HepG2 (cell line): ENCODE results near the gene C1GALT1. TPM values are rescaled to one million over a fixed set of nuclear protein-coding genes. Genes with fewer than 3 reads are reported as not detected.

Experiments used
- ATF7-NPFF ChIP-seq: sonication (generic); formaldehyde crosslinking; IDR thresholded peaks from 2 replicates; pipeline ENCODE4 v1.8.1; 2023; ENCODE audit warnings: mild to moderate bottlenecking, low read depth, missing genetic modification reagents, moderate library complexity
- FOSL1 ChIP-seq: sonication (generic); formaldehyde crosslinking; IDR thresholded peaks from 2 replicates; pipeline ENCODE4 v1.9.0; 2021; ENCODE audit warnings: missing genetic modification reagents, borderline replicate concordance
- MAFG ChIP-seq: sonication (generic); formaldehyde crosslinking; IDR thresholded peaks from 2 replicates; pipeline ENCODE4 v1.5.1; 2020; ENCODE audit warnings: mild to moderate bottlenecking, missing genetic modification reagents
- NCOR1 ChIP-seq: fragments of 200-600 bp; sonication (generic); IDR thresholded peaks from 2 replicates; pipeline ENCODE4 v1.7.0; 2017; ENCODE audit warnings: antibody characterized with exemption, low read length, borderline replicate concordance
- PRPF4 ChIP-seq: fragments of 200-400 bp; formaldehyde crosslinking; IDR thresholded peaks from 2 replicates; pipeline ENCODE4 v1.6.1; 2016; ENCODE audit warnings: low read length, low read depth; ENCODE audit not compliant: poor library complexity, severe bottlenecking
- RCOR2 ChIP-seq: IDR thresholded peaks from 2 replicates; pipeline ENCODE4 v1.6.1; 2016; ENCODE audit warnings: missing biosample characterization, missing genetic modification reagents
- SCMH1 ChIP-seq: sonication (generic); formaldehyde crosslinking; IDR thresholded peaks from 2 replicates; pipeline ENCODE4 v1.9.0; 2021; ENCODE audit warnings: missing genetic modification reagents, mild to moderate bottlenecking, borderline replicate concordance
- SOX13 ChIP-seq, 3 experiments: fragments of 450-650 bp in 1 of 3; sonication (generic) in 1 of 3; formaldehyde crosslinking in 1 of 3; IDR thresholded peaks in 2 of 3; conservative IDR thresholded peaks in 1 of 3; 2 replicates each; pipeline versions ENCODE4 v1.5.0 to v1.6.1; 2016 to 2020; ENCODE audit warnings: antibody characterized with exemption in 1 of 3, mild to moderate bottlenecking in 1 of 3, missing compliant biosample characterization in 1 of 3, missing genetic modification reagents in 1 of 3, moderate library complexity in 1 of 3
- SYNCRIP ChIP-seq: fragments of 200-400 bp; formaldehyde crosslinking; IDR thresholded peaks from 2 replicates; pipeline ENCODE4 v1.6.1; 2018; ENCODE audit warnings: mild to moderate bottlenecking, low read depth, low read length; ENCODE audit not compliant: insufficient read depth
- ZFP36L2 ChIP-seq: sonication (generic); formaldehyde crosslinking; IDR thresholded peaks from 2 replicates; pipeline ENCODE4 v1.4.0; 2020; ENCODE audit warnings: missing genetic modification reagents
- ZNF788 ChIP-seq: sonication (generic); formaldehyde crosslinking; IDR thresholded peaks from 2 replicates; pipeline ENCODE4 v1.5.0; 2020; ENCODE audit warnings: mild to moderate bottlenecking, missing genetic modification reagents, borderline replicate concordance
- ZNF878 ChIP-seq: sonication (generic); formaldehyde crosslinking; IDR thresholded peaks from 2 replicates; pipeline ENCODE4 v1.8.1; 2023; ENCODE audit warnings: mild to moderate bottlenecking, missing genetic modification reagents, moderate library complexity
- polyA plus RNA-seq, 8 experiments: library from polyadenylated mRNA; depleted of rRNA in 3 of 8; stranded (reverse) in 7 of 8; unstranded in 1 of 8; fragments of >200 nt; fragmentation: Illumina TruSeq in 4 of 8; extraction: Trizol in 4 of 8; gene quantifications; 2 replicates each; pipeline versions ENCODE4 v1.2.1 to v1.2.3, GENCODE V29; 2011 to 2016; ENCODE audit warnings: low read depth in 4 of 8, missing spikeins in 1 of 8, mixed read lengths in 1 of 8; ENCODE audit not compliant: insufficient read depth in 1 of 8
- total RNA-seq, 5 experiments: library from RNA; depleted of rRNA; stranded (reverse); fragments of >200 nt; fragmentation: Illumina TruSeq; extraction: Trizol; gene quantifications; 2 replicates each; pipeline ENCODE4 v1.2.3, GENCODE V29; 2016; ENCODE audit warnings: low read depth in 1 of 5
- TF ChIP-seq, protein P1 (sequence below): sonication (generic); formaldehyde crosslinking; IDR thresholded peaks from 2 replicates; pipeline ENCODE4 v1.4.0; 2020; ENCODE audit warnings: mild to moderate bottlenecking, missing genetic modification reagents
- TF ChIP-seq, protein P2 (sequence below): sonication (generic); formaldehyde crosslinking; IDR thresholded peaks from 2 replicates; pipeline ENCODE4 v1.4.0; 2020; ENCODE audit warnings: mild to moderate bottlenecking, missing genetic modification reagents
- TF ChIP-seq, protein P3 (sequence below): sonication (generic); formaldehyde crosslinking; IDR thresholded peaks from 2 replicates; pipeline ENCODE4 v1.4.0; 2020; ENCODE audit warnings: mild to moderate bottlenecking, missing genetic modification reagents, borderline replicate concordance
- TF ChIP-seq, protein P4 (sequence below): sonication (generic); formaldehyde crosslinking; IDR thresholded peaks from 2 replicates; pipeline ENCODE4 v1.4.0; 2020; ENCODE audit warnings: missing genetic modification reagents
- TF ChIP-seq, protein P5 (sequence below): sonication (generic); formaldehyde crosslinking; IDR thresholded peaks from 2 replicates; pipeline ENCODE4 v1.5.0; 2020; ENCODE audit warnings: mild to moderate bottlenecking, missing genetic modification reagents, borderline replicate concordance

C1GALT1 gene
- total and polyA plus RNA-seq, 2 of the 13 experiments (the other 11 are each of a cell fraction or from before 2014, with no cell fraction given): 57.1 to 65.9 TPM

DNA sequence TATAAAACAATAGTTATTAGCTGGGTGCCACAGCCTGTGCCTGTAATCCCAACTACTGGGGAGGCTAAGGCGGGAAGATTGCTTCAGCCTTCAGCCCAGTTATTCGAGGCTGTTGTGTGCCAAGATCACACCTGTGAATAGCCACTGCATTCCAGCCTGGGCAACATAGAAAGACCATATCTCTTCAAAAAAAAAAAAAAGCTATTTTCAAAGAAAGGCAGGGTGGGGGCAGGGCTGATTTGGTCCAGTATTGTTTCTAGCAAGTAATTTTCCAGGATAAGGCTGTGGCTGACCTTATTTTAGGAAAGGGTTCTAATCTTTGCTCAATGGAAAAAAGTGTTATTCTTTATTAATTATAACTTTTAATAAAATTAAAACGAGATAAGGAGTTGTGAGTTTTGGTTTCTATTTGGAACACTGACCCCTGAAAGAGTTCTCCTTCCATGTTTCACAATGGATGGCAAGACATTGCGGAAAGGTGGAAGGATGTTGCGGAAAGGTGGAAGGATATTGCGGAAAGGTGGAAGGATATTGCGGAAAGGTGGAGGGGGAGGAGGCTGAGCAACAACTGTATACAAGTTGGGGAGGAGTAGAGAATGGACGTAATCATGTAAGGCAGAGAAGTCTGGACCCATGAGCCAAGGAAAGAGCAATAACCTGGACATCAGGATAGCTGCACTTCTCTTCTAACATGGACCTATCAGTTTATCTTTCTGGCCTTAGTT is 1.5 kb upstream of the C1GALT1 start (continued):
- TF ChIP-seq, protein P1, sequence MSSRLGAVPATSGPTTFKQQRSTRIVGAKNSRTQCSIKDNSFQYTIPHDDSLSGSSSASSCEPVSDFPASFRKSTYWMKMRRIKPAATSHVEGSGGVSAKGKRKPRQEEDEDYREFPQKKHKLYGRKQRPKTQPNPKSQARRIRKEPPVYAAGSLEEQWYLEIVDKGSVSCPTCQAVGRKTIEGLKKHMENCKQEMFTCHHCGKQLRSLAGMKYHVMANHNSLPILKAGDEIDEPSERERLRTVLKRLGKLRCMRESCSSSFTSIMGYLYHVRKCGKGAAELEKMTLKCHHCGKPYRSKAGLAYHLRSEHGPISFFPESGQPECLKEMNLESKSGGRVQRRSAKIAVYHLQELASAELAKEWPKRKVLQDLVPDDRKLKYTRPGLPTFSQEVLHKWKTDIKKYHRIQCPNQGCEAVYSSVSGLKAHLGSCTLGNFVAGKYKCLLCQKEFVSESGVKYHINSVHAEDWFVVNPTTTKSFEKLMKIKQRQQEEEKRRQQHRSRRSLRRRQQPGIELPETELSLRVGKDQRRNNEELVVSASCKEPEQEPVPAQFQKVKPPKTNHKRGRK: no peak
- TF ChIP-seq, protein P2, sequence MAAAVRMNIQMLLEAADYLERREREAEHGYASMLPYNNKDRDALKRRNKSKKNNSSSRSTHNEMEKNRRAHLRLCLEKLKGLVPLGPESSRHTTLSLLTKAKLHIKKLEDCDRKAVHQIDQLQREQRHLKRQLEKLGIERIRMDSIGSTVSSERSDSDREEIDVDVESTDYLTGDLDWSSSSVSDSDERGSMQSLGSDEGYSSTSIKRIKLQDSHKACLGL: no peak
- no peak for TF ChIP-seq ZNF878 (CRISPR knock-in tag)
- TF ChIP-seq RCOR2 (CRISPR knock-in tag): 0 out of 2 replicates have a peak, but pooled peaks have one; percentile 7
- TF ChIP-seq, protein P3, sequence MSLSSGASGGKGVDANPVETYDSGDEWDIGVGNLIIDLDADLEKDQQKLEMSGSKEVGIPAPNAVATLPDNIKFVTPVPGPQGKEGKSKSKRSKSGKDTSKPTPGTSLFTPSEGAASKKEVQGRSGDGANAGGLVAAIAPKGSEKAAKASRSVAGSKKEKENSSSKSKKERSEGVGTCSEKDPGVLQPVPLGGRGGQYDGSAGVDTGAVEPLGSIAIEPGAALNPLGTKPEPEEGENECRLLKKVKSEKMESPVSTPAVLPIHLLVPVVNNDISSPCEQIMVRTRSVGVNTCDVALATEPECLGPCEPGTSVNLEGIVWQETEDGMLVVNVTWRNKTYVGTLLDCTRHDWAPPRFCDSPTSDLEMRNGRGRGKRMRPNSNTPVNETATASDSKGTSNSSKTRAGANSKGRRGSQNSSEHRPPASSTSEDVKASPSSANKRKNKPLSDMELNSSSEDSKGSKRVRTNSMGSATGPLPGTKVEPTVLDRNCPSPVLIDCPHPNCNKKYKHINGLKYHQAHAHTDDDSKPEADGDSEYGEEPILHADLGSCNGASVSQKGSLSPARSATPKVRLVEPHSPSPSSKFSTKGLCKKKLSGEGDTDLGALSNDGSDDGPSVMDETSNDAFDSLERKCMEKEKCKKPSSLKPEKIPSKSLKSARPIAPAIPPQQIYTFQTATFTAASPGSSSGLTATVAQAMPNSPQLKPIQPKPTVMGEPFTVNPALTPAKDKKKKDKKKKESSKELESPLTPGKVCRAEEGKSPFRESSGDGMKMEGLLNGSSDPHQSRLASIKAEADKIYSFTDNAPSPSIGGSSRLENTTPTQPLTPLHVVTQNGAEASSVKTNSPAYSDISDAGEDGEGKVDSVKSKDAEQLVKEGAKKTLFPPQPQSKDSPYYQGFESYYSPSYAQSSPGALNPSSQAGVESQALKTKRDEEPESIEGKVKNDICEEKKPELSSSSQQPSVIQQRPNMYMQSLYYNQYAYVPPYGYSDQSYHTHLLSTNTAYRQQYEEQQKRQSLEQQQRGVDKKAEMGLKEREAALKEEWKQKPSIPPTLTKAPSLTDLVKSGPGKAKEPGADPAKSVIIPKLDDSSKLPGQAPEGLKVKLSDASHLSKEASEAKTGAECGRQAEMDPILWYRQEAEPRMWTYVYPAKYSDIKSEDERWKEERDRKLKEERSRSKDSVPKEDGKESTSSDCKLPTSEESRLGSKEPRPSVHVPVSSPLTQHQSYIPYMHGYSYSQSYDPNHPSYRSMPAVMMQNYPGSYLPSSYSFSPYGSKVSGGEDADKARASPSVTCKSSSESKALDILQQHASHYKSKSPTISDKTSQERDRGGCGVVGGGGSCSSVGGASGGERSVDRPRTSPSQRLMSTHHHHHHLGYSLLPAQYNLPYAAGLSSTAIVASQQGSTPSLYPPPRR: no peak
- no peak for TF ChIP-seq NCOR1
- TF ChIP-seq, protein P4, sequence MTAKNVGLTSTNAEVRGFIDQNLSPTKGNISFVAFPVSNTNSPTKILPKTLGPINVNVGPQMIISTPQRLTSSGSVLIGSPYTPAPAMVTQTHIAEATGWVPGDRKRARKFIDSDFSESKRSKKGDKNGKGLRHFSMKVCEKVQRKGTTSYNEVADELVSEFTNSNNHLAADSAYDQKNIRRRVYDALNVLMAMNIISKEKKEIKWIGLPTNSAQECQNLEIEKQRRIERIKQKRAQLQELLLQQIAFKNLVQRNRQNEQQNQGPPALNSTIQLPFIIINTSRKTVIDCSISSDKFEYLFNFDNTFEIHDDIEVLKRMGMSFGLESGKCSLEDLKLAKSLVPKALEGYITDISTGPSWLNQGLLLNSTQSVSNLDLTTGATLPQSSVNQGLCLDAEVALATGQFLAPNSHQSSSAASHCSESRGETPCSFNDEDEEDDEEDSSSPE (CRISPR knock-in tag): no peak
- no peak for TF ChIP-seq FOSL1 (CRISPR knock-in tag)
- no peak for TF ChIP-seq ATF7-NPFF
- TF ChIP-seq ZFP36L2 (CRISPR knock-in tag): no peak
- TF ChIP-seq SCMH1 (CRISPR knock-in tag): no peak
- TF ChIP-seq, protein P5, sequence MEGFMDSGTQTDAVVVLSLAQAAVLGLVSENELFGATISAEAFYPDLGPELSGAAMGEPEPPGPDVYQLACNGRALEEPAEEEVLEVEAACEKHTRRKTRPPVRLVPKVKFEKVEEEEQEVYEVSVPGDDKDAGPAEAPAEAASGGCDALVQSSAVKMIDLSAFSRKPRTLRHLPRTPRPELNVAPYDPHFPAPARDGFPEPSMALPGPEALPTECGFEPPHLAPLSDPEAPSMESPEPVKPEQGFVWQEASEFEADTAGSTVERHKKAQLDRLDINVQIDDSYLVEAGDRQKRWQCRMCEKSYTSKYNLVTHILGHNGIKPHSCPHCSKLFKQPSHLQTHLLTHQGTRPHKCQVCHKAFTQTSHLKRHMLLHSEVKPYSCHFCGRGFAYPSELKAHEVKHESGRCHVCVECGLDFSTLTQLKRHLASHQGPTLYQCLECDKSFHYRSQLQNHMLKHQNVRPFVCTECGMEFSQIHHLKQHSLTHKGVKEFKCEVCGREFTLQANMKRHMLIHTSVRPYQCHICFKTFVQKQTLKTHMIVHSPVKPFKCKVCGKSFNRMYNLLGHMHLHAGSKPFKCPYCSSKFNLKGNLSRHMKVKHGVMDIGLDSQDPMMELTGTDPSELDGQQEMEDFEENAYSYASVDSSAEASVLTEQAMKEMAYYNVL (CRISPR knock-in tag): peak; percentile 39; the same call in 1 of the 2 replicates
- no peak for TF ChIP-seq ZNF788 (CRISPR knock-in tag)
- TF ChIP-seq SYNCRIP: no peak
- TF ChIP-seq SOX13 (IDR thresholded peaks at IDR 0.05): no peak
- peak in 1 of 2 experiments; percentile 23; a peak in 2 of 4 replicates for TF ChIP-seq SOX13 (CRISPR knock-in tag; conservative IDR thresholded peaks at IDR 0.05 in 1 of 2, IDR thresholded peaks at IDR 0.05 in 1 of 2)
- TF ChIP-seq PRPF4: peak; percentile 10
- no peak for TF ChIP-seq MAFG
